HG03378 (cell line): Measurements from ENCODE around the gene TUBGCP2.
"Not testable (repeated sequence)": the region's sequence is repeated elsewhere in the genome, so short reads cannot be mapped to it uniquely, and the experiment has no call there.

Experiments
- ATAC-seq: cut with Tn5 transposase; IDR thresholded peaks from one replicate; pipeline ENCODE4 v1.9.1; 2021; ENCODE audit warnings: mild to moderate bottlenecking, moderate library complexity; ENCODE audit not compliant: unreplicated experiment

Gene TUBGCP2

GRCh38 chr10:133235265-133235855 lies 73.3 kb downstream of the TUBGCP2 start:
- ATAC-seq = no peak

- not testable (repeated sequence) for ATAC-seq
These were observed 73.9 kb downstream of the TUBGCP2 start for GRCh38 chr10:133234796-133235195.

GRCh38 chr10:133231946-133232574 lies 76.6 kb downstream of the TUBGCP2 start:
- no peak for ATAC-seq

- no peak for ATAC-seq
These were observed 77.3 kb downstream of the TUBGCP2 start for GRCh38 chr10:133231244-133231945.

GRCh38 chr10:133230387-133231195 lies 78.1 kb downstream of the TUBGCP2 start:
- no peak for ATAC-seq

- ATAC-seq = no peak
These were observed 78.7 kb downstream of the TUBGCP2 start, which contains the start of gene UTF1 for GRCh38 chr10:133230044-133230361. Gene UTF1, plus strand, starts transcription at chr10:133230217. Its CDS starts 72 bp downstream, at chr10:133230289.

GRCh38 chr10:133229265-133230043 lies 79.2 kb downstream of the TUBGCP2 start:
- no peak for ATAC-seq
